Calu3 (cell line): ENCODE results near the gene ZNF319. TPM values are rescaled to one million over a fixed set of nuclear protein-coding genes. Genes with fewer than 3 reads are reported as not detected.

ENCODE experiments used
- BruUV-seq: library from RNA; stranded (reverse); fragments of 400-500 nt; replicated peaks from 2 replicates; lab custom pipeline; 2021; lab: Mats Ljungman, UMichigan
- CTCF ChIA-PET: fragments of 300-600 bp; sonication (Branson Sonifier 250); formaldehyde crosslinking; loops from one replicate; lab custom pipeline; 2022; ENCODE audit warnings: antibody characterized with exemption; lab: Charles Lee
- DNase-seq: peaks from one replicate; pipeline ENCODE4 v3.0.0; 2022
- H3K27ac Mint-ChIP-seq: one replicate; pipeline ENCODE4 v1.8.0; 2022; ENCODE audit warnings: mixed read lengths; ENCODE audit not compliant: unreplicated experiment
- H3K27me3 Mint-ChIP-seq: one replicate; pipeline ENCODE4 v1.8.0; 2022; ENCODE audit warnings: mixed read lengths; ENCODE audit not compliant: unreplicated experiment
- H3K36me3 Mint-ChIP-seq: one replicate; pipeline ENCODE4 v1.8.0; 2022; ENCODE audit warnings: mild to moderate bottlenecking, moderate library complexity, mixed read lengths; ENCODE audit not compliant: insufficient read depth, unreplicated experiment
- H3K4me1 Mint-ChIP-seq: one replicate; pipeline ENCODE4 v1.8.0; 2022; ENCODE audit warnings: mild to moderate bottlenecking, low read depth, mixed read lengths; ENCODE audit not compliant: unreplicated experiment
- H3K4me3 Mint-ChIP-seq: one replicate; pipeline ENCODE4 v1.8.0; 2022; ENCODE audit warnings: mild to moderate bottlenecking, low read depth, moderate library complexity, mixed read lengths; ENCODE audit not compliant: unreplicated experiment
- H3K9me3 Mint-ChIP-seq: one replicate; pipeline ENCODE4 v1.8.0; 2022; ENCODE audit warnings: low read depth, mixed read lengths; ENCODE audit not compliant: unreplicated experiment
- intact Hi-C: fragments of 100-400 bp; cut with micrococcal nuclease; formaldehyde crosslinking; loops from one replicate; pipeline ENCODE4 v1.10.0; 2022; ENCODE audit not compliant: unreplicated experiment
- total RNA-seq: library from RNA; stranded (reverse); gene quantifications from 2 replicates; pipeline ENCODE4 v1.2.3, GENCODE V29; 2022
- TF ChIP-seq, protein P1 (sequence below): fragments of 200-600 bp; IDR thresholded peaks from one replicate; pipeline ENCODE4 v1.8.0; 2022; ENCODE audit warnings: antibody characterized with exemption; ENCODE audit not compliant: unreplicated experiment

Gene ZNF319
- total RNA-seq, 1 experiment from 2014 or later: 10.0 TPM

DNA sequence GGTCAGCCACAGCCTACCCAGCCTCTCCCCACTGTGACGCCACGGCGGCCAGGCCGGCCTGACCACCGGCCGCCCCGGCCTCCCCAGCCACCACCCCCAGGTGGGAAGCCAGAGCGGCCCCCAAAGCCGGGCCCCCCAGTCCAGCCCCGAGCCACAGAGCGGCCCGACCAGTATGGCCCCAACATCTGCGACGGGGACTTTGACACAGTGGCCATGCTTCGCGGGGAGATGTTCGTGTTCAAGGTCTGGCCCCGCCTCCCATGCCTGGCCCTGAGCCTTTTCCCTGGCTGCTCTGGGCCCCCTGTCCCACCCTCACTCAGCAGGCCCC, 41.1 kb upstream of the ZNF319 start:
- Mint-ChIP-seq H3K27ac (no peak overlapping the region), H3K4me3 (no peak overlapping the region), H3K9me3 (no peaks in the 10 kb centered on the region), H3K36me3 (peaks cover 21% of the 10 kb centered on the region), H3K27me3 (no peaks in the 10 kb centered on the region), H3K4me1 (no peaks in the 10 kb centered on the region)
- no TSS peak for BruUV-seq
- intact Hi-C loops: no loop called here
- TF ChIP-seq, protein P1, sequence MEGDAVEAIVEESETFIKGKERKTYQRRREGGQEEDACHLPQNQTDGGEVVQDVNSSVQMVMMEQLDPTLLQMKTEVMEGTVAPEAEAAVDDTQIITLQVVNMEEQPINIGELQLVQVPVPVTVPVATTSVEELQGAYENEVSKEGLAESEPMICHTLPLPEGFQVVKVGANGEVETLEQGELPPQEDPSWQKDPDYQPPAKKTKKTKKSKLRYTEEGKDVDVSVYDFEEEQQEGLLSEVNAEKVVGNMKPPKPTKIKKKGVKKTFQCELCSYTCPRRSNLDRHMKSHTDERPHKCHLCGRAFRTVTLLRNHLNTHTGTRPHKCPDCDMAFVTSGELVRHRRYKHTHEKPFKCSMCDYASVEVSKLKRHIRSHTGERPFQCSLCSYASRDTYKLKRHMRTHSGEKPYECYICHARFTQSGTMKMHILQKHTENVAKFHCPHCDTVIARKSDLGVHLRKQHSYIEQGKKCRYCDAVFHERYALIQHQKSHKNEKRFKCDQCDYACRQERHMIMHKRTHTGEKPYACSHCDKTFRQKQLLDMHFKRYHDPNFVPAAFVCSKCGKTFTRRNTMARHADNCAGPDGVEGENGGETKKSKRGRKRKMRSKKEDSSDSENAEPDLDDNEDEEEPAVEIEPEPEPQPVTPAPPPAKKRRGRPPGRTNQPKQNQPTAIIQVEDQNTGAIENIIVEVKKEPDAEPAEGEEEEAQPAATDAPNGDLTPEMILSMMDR: no peak
- CTCF ChIA-PET: no interaction called here
- no peak for DNase-seq

DNA sequence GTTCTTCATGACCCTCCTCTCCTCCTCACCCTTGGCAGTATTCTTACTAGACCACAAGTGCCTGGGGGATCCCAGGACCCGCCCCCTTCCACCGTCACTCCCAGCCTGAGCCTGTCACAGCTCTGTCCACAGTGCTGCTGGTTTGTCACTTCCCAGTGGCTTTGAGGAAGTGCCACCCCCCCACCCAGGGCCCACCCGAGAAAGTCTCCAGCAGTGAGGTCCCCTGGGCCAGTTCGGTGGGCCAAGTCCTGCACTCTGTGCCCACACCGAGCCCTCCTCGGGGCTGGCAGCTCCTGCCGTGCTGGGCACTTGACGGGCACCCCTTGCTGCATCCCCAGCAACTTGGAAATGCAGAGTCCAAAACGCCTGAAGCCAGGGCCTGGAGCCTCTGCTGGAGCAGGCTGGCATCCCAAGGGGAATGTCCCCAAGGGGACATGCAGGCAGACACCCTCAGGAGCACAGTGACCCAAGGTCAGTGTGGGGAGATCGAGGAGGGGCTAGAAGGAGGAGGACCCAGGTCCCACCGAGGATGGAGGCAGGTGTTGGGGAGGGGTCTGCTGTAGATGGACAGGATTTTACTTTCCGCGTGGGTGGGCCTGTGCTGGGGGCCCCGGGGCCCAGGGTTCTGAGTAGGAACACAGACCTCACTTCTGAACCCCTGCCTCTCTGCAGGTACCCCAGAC, 40.6 kb upstream of the ZNF319 start:
- Mint-ChIP-seq H3K27ac (no peak overlapping the region), H3K27me3 (no peaks in the 10 kb centered on the region), H3K4me1 (no peaks in the 10 kb centered on the region), H3K9me3 (no peaks in the 10 kb centered on the region), H3K36me3 (peaks cover 23% of the 10 kb centered on the region), H3K4me3 (no peak overlapping the region)
- BruUV-seq: no TSS peak
- intact Hi-C loops: no loop called here
- DNase-seq: no peak
- CTCF ChIA-PET: no interaction called here
- TF ChIP-seq, protein P1: no peak

DNA sequence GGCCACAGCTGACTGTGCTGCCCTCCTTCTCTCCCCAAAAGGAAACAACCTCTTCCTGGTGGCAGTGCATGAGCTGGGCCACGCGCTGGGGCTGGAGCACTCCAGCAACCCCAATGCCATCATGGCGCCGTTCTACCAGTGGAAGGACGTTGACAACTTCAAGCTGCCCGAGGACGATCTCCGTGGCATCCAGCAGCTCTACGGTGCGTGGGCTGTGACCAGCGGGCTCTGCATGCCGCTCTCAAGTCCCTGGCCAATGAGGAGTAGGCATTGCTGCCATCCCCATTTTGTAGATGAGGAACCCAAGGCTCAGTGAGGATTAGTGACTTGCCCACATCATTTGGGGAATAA, 40.0 kb upstream of the ZNF319 start:
- H3K9me3 Mint-ChIP-seq: no peaks in the 10 kb centered on the region
- H3K27me3 Mint-ChIP-seq: no peaks in the 10 kb centered on the region
- CTCF ChIA-PET: interaction anchor here (0.6 kb wide), 1 partner anchor 16 kb away, joined by 7 read pairs; no protein-coding TSS in a partner anchor
- no peaks in the 10 kb centered on the region for H3K4me1 Mint-ChIP-seq
- no peak overlapping the region for H3K4me3 Mint-ChIP-seq
- DNase-seq: no peak
- intact Hi-C loops: no loop called here
- TF ChIP-seq, protein P1: no peak
- H3K36me3 Mint-ChIP-seq: peaks cover 23% of the 10 kb centered on the region
- H3K27ac Mint-ChIP-seq: no peak overlapping the region
- no TSS peak for BruUV-seq

DNA sequence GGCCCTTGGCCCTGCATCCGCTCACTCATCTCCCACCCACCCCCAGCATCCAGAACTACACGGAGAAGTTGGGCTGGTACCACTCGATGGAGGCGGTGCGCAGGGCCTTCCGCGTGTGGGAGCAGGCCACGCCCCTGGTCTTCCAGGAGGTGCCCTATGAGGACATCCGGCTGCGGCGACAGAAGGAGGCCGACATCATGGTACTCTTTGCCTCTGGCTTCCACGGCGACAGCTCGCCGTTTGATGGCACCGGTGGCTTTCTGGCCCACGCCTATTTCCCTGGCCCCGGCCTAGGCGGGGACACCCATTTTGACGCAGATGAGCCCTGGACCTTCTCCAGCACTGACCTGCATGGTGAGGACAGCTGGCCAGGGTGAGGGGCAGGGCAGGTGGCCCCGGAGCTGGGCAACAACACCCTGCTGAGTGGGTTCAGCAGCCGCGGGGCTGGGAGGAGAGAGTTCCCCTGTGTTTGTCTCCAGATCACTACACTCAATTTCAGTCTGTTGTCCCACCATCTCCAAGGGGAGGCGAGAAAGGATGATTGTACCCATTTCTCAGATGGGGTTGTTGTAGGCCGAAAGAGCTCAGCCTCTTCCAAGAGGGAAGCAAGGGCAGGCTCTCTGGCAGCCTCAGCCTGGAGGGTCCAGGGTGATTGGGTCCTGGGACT, 39.5 kb upstream of the ZNF319 start:
- intact Hi-C loops: no loop called here
- no peaks in the 10 kb centered on the region for H3K9me3 Mint-ChIP-seq
- no TSS peak for BruUV-seq
- no peak overlapping the region for H3K4me3 Mint-ChIP-seq
- CTCF ChIA-PET: interaction anchor here (0.6 kb wide), 1 partner anchor 16 kb away, joined by 7 read pairs; no protein-coding TSS in a partner anchor
- TF ChIP-seq, protein P1: no peak
- DNase-seq: no peak
- no peak overlapping the region for H3K27ac Mint-ChIP-seq
- H3K4me1 Mint-ChIP-seq: no peaks in the 10 kb centered on the region
- H3K27me3 Mint-ChIP-seq: no peaks in the 10 kb centered on the region
- peaks cover 23% of the 10 kb centered on the region for H3K36me3 Mint-ChIP-seq
